ENCODE measurements around the gene CRYBA2.

- TF ChIP-seq POLR2A (IDR thresholded peaks at IDR 0.05) (no peak), CTCF (IDR thresholded peaks at IDR 0.05 in 4 of 5, conservative IDR thresholded peaks at IDR 0.05 in 1 of 5) (no peak)
These were observed 17.7 kb upstream of the CRYBA2 start for GRCh38 chr2:219010873-219011272.

Measured in gastrocnemius medialis (tissue), 4 donors.